Erythroblast (primary cell): Measurements from ENCODE around the gene TMEM108.

Experiments
- GATA1 ChIP-seq: IDR thresholded peaks from 2 replicates; pipeline ENCODE4 v1.6.1; 2011; ENCODE audit warnings: low read depth, mild to moderate bottlenecking, control low read depth, low read length, moderate library complexity
- POLR2A ChIP-seq: IDR thresholded peaks from 2 replicates; pipeline ENCODE4 v1.6.1; 2011; ENCODE audit warnings: mild to moderate bottlenecking, low read length

- TF ChIP-seq POLR2A (no peak), GATA1 (no peak)
Observed at GRCh38 chr3:133037436-133037835, 755 bp upstream of the TMEM108 start.
